NCI-H345 treated with DMSO at 0.1 percent for 48 hours (cell line): ENCODE results near the gene RNASEH2B.
A peak's percentile ranks its signal among the peaks of the same experiment; 100 is the strongest.

Experiments used
- DNase-seq: peaks from one replicate; lab custom pipeline; 2025; ENCODE audit not compliant: unreplicated experiment; lab: John Stamatoyannopoulos, UW

Gene RNASEH2B

DNA sequence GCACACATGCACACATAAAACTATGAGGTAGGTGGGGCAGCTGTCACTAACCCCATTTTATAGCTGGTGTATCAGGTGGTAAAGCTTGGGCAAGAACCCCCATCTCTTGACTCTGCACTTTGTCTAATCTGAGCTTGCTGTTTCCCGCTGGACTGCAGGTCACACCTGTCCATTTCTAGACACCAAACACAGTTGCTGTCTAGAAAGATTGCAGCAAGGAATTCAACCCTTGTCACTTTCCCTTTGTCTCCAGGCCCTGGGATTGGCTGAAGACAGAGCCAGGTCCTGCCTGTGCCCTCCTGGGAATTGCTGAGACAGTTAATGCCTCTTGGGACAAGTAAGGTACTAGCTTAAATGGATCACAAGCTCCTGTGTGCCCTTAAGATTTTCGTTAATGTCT, 83.8 kb downstream of the RNASEH2B start:
- no peak for DNase-seq

DNA sequence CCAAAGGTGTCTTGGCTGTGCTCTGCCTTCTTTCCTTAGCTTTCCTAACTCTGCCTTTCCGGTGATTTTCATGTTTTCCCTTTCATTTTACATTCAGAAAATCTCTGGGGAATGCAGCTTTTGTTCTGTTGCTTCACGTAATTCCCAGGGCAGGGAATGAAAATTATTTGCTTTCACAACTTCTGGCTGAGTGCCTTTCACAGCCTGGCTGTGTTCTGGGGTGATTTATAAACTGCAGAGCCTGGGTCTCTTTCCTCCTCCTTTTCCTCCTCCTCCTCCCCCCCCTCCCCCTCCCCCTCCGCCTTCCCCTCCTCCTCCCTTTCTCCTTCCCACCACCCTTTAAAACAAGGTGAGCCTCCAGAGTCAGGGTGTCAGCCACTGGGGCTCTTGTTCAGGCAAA, 84.3 kb downstream of the RNASEH2B start:
- no peak for DNase-seq

DNA sequence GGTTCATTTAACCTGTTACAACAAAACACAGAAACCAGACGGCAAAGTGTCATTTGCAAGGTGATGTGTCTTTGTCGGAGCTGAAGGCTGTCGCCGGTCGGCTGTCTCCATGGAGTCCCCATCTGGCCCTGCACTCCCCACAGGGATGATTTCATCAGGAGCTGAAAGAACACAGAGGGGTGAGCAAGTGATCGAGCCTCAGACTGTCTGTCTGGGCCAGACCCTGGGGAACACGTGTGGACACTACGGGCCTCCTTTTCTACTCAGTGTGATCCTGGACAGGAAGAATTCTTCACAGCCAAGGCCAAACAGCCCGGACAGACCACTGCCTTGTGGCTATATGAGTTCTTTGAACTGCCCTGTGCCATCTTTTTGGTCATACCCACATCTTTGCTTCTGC, 85.1 kb downstream of the RNASEH2B start:
- no peak for DNase-seq

GRCh38 chr13:50995854-50996253, 86.3 kb downstream of the RNASEH2B start:
- no peak for DNase-seq

DNA sequence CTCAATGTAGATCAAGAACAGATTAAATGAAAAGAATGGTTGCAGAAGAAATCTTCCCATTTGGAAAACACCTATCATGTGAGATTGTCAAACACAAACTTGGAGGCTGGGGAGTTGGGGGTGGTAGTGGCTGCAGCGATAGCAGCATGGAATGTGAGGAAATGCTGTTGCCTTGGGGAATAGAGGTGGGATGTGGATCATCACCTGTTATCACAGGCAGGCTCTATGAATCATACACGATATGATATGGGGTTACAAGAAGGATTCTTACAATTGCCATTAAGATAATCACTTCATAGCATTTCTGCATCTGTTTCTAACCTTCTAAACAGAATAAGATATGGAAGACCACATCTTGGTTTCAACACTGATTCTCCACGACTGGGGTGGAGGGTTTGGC, 88.7 kb downstream of the RNASEH2B start:
- no peak for DNase-seq

GRCh38 chr13:50999641-51000040, 90.0 kb downstream of the RNASEH2B start:
- no peak for DNase-seq

- no peak for DNase-seq
These were observed 90.5 kb downstream of the RNASEH2B start for GRCh38 chr13:51000061-51000460.

DNA sequence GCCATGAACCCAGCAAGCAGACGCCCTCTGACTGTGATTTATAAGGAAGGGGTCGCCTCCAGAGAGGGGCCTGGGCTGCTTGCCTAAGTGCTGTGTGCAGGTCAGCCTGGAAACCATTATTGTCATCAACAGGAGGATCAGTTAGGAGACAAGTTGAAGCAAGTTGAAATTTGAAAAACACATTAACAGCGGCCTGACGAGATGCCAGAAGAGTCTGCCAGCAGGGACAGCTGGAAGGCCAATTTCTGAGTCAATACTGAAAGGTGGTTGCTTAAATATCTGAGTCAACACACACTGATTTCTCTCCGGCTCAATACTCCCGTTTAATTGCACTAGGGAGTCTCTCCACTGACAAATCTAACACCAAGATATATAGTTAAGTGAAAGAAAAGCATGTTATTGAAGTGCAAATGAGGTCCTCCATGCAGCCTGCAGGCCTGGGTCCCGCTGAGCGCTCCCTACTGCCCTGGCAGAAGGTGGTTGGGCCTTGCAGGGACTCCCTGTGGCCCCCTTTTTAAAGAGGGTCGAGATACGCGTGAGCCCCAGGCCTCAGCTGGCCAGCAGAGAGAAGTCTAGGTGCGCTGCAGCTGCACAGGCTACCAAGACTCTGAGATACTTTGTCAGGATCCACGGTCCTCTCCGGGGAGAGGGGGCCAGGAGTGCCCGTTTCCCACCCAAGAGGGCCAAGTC, 91.1 kb downstream of the RNASEH2B start:
- DNase-seq: peak; percentile 74

DNA sequence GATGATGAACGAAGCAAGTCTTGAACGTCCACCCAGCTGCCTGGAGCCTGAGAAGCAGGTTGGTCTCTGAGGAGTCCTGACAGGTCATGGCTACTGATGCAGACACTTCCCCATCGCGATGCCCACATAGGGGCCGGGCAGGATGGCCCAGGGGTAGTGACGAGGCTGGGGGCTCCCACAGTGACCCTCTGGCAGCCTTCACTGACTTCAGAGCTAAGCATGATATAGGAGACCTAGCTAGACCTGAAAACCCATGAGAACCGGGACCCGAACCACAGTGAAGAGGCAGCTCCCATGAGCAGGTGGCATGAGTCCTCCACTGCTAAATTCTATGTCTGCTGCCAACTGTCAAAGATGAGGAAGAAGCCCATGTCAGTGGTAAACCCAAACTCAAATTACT, 91.7 kb downstream of the RNASEH2B start:
- no peak for DNase-seq

DNA sequence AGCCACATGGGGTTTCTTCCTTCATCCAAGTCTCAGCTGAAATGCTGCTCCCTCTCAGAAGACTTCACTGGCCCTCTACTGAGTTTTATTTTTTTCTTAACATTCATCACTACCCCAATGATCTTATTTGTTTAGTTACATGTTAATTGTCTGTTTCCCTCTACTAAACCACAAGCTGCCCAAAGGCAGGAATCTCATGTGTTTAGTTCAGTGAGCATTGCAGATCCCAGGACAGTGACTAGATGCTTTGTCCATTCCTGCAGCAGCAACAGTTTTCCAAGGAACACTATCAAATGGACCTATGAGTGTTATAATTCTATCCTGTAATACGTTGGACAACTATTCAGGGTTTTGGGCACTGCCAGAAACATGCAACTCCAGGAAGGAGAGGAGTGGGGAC, 93.1 kb downstream of the RNASEH2B start:
- DNase-seq: no peak

- no peak for DNase-seq
These were observed 94.1 kb downstream of the RNASEH2B start for GRCh38 chr13:51003642-51004041.

GRCh38 chr13:51004111-51004865, 94.7 kb downstream of the RNASEH2B start:
- DNase-seq: no peak

- DNase-seq: no peak
These were observed 95.4 kb downstream of the RNASEH2B start for GRCh38 chr13:51004918-51005460.

GRCh38 chr13:51005566-51005965, 96.0 kb downstream of the RNASEH2B start:
- DNase-seq: no peak
